LHCN-M2 (cell line): ENCODE data around the gene SVIL. TPM values are rescaled to one million over a fixed set of nuclear protein-coding genes. Genes with fewer than 3 reads are reported as not detected.
"Not testable (repeated sequence)": the region's sequence is repeated elsewhere in the genome, so short reads cannot be mapped to it uniquely, and the experiment has no call there.

Experiments
- DNase-seq: peaks from one replicate; pipeline ENCODE4 v3.0.0-alpha.2; 2012; ENCODE audit warnings: low read depth
- total RNA-seq: library from RNA; depleted of rRNA; stranded (reverse); fragments of >200 nt; gene quantifications from 2 replicates; pipeline ENCODE4 v1.2.3, GENCODE V29; 2014

SVIL gene
- total RNA-seq, 1 experiment from 2014 or later = 3.7 TPM

DNA sequence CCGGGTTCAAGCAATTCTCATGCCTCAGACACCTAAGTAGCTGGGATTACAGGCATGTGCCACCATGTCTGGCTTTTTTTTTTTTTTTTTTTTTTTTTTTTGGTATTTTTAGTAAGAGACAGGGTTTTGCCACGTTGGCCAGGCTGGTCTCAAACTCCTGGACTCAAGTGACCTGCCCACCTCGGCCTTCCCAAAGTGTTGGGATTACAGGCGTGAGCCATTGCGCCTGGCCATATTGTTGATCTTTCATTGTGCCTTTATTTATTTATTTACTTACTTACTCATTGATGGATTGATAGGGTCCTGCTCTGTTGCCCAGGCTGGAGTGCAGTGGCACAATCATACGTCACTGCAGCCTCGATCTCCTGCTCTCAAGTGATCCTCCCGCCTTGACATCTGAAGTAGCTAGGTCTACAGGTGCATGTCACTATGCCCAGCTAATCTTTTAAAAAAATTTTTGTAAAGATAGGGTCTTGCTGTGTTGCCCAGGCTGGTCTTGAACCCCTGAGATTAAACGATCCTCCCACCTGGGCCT lies 30.4 kb downstream of the SVIL start:
- DNase-seq = no peak

- no peak for DNase-seq
Observed at GRCh38 chr10:29603223-29603896, 31.4 kb downstream of the SVIL start.

- no peak for DNase-seq
Observed at GRCh38 chr10:29600821-29601220, 34.0 kb downstream of the SVIL start.

DNA sequence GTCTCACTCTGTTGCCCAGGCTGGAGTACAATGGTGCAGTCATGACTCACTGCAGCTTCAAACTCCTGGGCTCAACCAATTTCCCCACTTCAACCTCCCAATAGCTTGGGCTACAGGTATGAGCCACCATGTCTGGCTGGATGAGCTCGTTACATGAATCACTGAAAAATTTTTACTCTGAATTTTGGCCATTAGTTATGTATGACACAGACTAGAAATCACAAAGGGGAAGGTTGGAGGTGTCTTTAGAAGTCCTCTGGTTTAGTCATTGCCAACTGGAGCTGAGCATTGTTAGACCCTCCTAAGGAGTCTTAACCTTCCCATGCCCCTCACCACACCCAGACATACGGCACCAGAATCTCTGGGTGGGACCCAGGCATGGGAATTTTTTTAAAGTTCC lies 34.7 kb downstream of the SVIL start:
- no peak for DNase-seq

GRCh38 chr10:29598851-29599311 lies 35.9 kb downstream of the SVIL start:
- no peak for DNase-seq

- DNase-seq = no peak
Observed at GRCh38 chr10:29596826-29597225, 37.9 kb downstream of the SVIL start.

GRCh38 chr10:29596356-29596755 lies 38.4 kb downstream of the SVIL start:
- DNase-seq = no peak

GRCh38 chr10:29595636-29596225 lies 39.0 kb downstream of the SVIL start:
- DNase-seq = no peak

GRCh38 chr10:29595146-29595545 lies 39.6 kb downstream of the SVIL start:
- DNase-seq = no peak

GRCh38 chr10:29591651-29591968 lies 43.2 kb downstream of the SVIL start:
- no peak for DNase-seq

- no peak for DNase-seq
Observed at GRCh38 chr10:29590915-29591650, 43.7 kb downstream of the SVIL start.

- DNase-seq = no peak
Observed at GRCh38 chr10:29588629-29589421, 45.9 kb downstream of the SVIL start.

GRCh38 chr10:29587750-29588628 lies 46.8 kb downstream of the SVIL start:
- DNase-seq = not testable (repeated sequence)

- DNase-seq = not testable (repeated sequence)
Observed at GRCh38 chr10:29587102-29587749, 47.5 kb downstream of the SVIL start.

GRCh38 chr10:29586509-29586908 lies 48.3 kb downstream of the SVIL start:
- no peak for DNase-seq

DNA sequence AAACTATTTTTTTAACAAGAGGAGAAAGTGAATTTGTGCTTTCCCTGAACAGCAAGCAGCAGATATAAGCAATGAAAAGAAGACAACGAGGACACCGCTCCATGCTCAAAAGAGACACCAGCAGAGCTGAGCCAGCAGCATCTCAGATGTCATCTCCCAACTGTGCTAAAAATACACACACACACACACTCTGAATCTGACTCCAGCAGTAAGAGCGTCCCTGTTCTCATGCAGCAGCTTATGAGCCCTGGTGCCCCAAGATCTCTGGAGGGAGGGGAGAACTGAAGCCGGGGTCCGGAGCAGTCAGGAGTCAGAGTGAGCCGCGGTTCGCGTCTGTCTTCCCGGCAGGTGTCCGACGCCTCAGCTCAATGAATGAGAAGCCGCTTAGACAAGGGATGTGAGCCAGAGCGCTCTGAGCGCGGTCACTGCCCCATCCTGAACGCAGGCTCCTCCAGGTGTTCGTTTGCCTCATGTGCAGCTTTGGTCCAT lies 49.2 kb downstream of the SVIL start:
- DNase-seq = peak; percentile 38

- no peak for DNase-seq
Observed at GRCh38 chr10:29584436-29584835, 50.3 kb downstream of the SVIL start.

- no peak for DNase-seq
Observed at GRCh38 chr10:29583674-29584073, 51.1 kb downstream of the SVIL start.

DNA sequence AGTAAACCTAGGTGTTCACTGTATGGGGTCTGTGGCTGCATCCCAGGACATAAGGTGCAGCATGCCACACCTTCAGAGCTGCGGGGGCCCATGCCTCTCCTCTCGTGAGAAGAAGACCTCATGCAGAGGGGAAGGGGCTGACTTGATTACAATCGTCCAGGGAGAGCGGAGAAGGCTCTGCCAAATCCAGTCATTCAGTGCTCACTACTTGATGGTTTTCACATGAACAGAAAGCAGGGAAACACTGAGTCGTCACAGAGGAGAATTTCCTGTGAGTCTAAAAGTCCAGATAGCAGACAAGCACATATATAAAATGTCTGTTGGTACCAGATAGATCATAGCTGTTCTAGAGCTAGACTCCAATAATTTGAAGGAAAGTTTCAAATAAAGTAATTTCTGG lies 52.0 kb downstream of the SVIL start:
- peak; percentile 63 for DNase-seq

GRCh38 chr10:29579455-29579970 lies 55.3 kb downstream of the SVIL start:
- DNase-seq = no peak
